GM23338 (cell line): ENCODE measurements around the gene ACTR6. TPM values are rescaled to one million over a fixed set of nuclear protein-coding genes. Genes with fewer than 3 reads are reported as not detected.

ENCODE experiments used
- ATAC-seq: fragments of 200-7000 bp; cut with Tn5 transposase; 3 replicates; pipeline ENCODE4 v1.9.1; 2020
- DNase-seq: peaks from one replicate; pipeline ENCODE4 v3.0.0-alpha.2; 2015; ENCODE audit warnings: low spot score
- H2AFZ ChIP-seq: fragments of 200-600 bp; sonication (generic); 2 replicates; pipeline ENCODE4 v1.8.0; 2016; ENCODE audit warnings: antibody characterized with exemption, mild to moderate bottlenecking, moderate library complexity
- H3F3A ChIP-seq: fragments of 200-600 bp; sonication (generic); replicated peaks from 2 replicates; pipeline ENCODE4 v1.8.0; 2017; ENCODE audit warnings: antibody characterized with exemption, mixed run types, low read depth
- H3K27ac ChIP-seq: fragments of 200-600 bp; sonication (generic); 2 replicates; pipeline ENCODE4 v1.6.1; 2016; ENCODE audit warnings: low read depth
- H3K27me3 ChIP-seq: fragments of 200-600 bp; sonication (generic); 2 replicates; pipeline ENCODE4 v1.8.0; 2016; ENCODE audit warnings: mild to moderate bottlenecking, mixed run types, moderate library complexity; ENCODE audit not compliant: insufficient read depth
- H3K36me3 ChIP-seq: fragments of 200-600 bp; sonication (generic); 2 replicates; pipeline ENCODE4 v1.8.0; 2016; ENCODE audit warnings: mild to moderate bottlenecking; ENCODE audit not compliant: insufficient read depth
- H3K4me1 ChIP-seq: fragments of 200-600 bp; sonication (generic); 2 replicates; pipeline ENCODE4 v1.8.0; 2016; ENCODE audit warnings: mild to moderate bottlenecking, moderate library complexity; ENCODE audit not compliant: insufficient read depth
- H3K4me2 ChIP-seq: fragments of 200-600 bp; sonication (generic); 2 replicates; pipeline ENCODE4 v1.7.1; 2017; ENCODE audit warnings: mixed run types
- H3K4me3 ChIP-seq: fragments of 200-600 bp; sonication (generic); 2 replicates; pipeline ENCODE4 v1.6.1; 2016; ENCODE audit warnings: mixed run types
- H3K79me2 ChIP-seq: fragments of 200-600 bp; sonication (generic); replicated peaks from 2 replicates; pipeline ENCODE4 v1.8.0; 2017; ENCODE audit warnings: mild to moderate bottlenecking; ENCODE audit not compliant: insufficient read depth
- H3K9me2 ChIP-seq: fragments of 200-600 bp; sonication (generic); 2 replicates; pipeline ENCODE4 v1.8.0; 2017; ENCODE audit not compliant: insufficient read depth
- H4K20me1 ChIP-seq: fragments of 200-600 bp; sonication (generic); replicated peaks from 2 replicates; pipeline ENCODE4 v1.8.0; 2017; ENCODE audit warnings: mild to moderate bottlenecking; ENCODE audit not compliant: insufficient read depth
- H3K27ac Mint-ChIP-seq: 2 replicates; pipeline ENCODE4 v1.8.0; 2020; ENCODE audit warnings: inconsistent platforms, mild to moderate bottlenecking, moderate library complexity, mixed read lengths
- H3K27me3 Mint-ChIP-seq: 3 replicates; pipeline ENCODE4 v1.8.0; 2022; ENCODE audit warnings: low read depth, mild to moderate bottlenecking, moderate library complexity, mixed read lengths, inconsistent platforms; ENCODE audit not compliant: insufficient read depth, poor library complexity
- H3K36me3 Mint-ChIP-seq: 3 replicates; pipeline ENCODE4 v1.8.0; 2021; ENCODE audit warnings: low read depth, mild to moderate bottlenecking, inconsistent platforms, moderate library complexity, mixed read lengths
- H3K4me1 Mint-ChIP-seq: 3 replicates; pipeline ENCODE4 v1.8.0; 2020; ENCODE audit warnings: mild to moderate bottlenecking, inconsistent platforms, mixed read lengths
- H3K4me3 Mint-ChIP-seq: 3 replicates; pipeline ENCODE4 v1.8.0; 2021; ENCODE audit warnings: moderate library complexity, mild to moderate bottlenecking, inconsistent platforms, mixed read lengths
- H3K9me3 Mint-ChIP-seq: 3 replicates; pipeline ENCODE4 v1.8.0; 2020; ENCODE audit warnings: moderate library complexity, mild to moderate bottlenecking, inconsistent platforms, mixed read lengths
- CREB1 ChIP-seq: fragments of 250-450 bp; sonication (Bioruptor Pico); IDR thresholded peaks from 2 replicates; pipeline ENCODE4 v1.5.0; 2020; ENCODE audit warnings: low read depth, mild to moderate bottlenecking, moderate library complexity
- EZH2 ChIP-seq: fragments of 200-600 bp; sonication (generic); IDR thresholded peaks from one replicate; pipeline ENCODE4 v1.8.0; 2017; ENCODE audit warnings: antibody characterized with exemption, mild to moderate bottlenecking, low read depth; ENCODE audit not compliant: unreplicated experiment
- EZH2phosphoT487 ChIP-seq: fragments of 200-600 bp; sonication (generic); IDR thresholded peaks from one replicate; pipeline ENCODE4 v1.8.1; 2018; ENCODE audit warnings: antibody characterized with exemption; ENCODE audit not compliant: unreplicated experiment
- JUNB ChIP-seq: IDR thresholded peaks from one replicate; pipeline ENCODE4 v1.6.1; 2016; ENCODE audit warnings: antibody characterized with exemption; ENCODE audit not compliant: unreplicated experiment
- NANOG ChIP-seq: IDR thresholded peaks from 2 replicates; pipeline ENCODE4 v1.6.1; 2016; ENCODE audit warnings: antibody characterized with exemption, borderline replicate concordance
- POLR2AphosphoS5 ChIP-seq: IDR thresholded peaks from 2 replicates; pipeline ENCODE4 v1.6.1; 2016; ENCODE audit warnings: antibody characterized with exemption, low read depth
- STAT1 ChIP-seq: IDR thresholded peaks from one replicate; pipeline ENCODE4 v1.6.1; 2016; ENCODE audit warnings: antibody characterized with exemption; ENCODE audit not compliant: unreplicated experiment
- ZNF114 ChIP-seq: fragments of 250-450 bp; sonication (Bioruptor Pico); IDR thresholded peaks from 2 replicates; pipeline ENCODE4 v1.5.0; 2020; ENCODE audit warnings: mild to moderate bottlenecking, moderate library complexity
- ZNF331 ChIP-seq: fragments of 250-450 bp; sonication (Bioruptor Pico); IDR thresholded peaks from 2 replicates; pipeline ENCODE4 v1.5.0; 2020; ENCODE audit warnings: low read depth, mild to moderate bottlenecking, moderate library complexity
- polyA plus RNA-seq: library from polyadenylated mRNA; unstranded; fragments of >200 nt; fragmentation: Nextera tagmentation; extraction: Ambion mirVana; gene quantifications from 2 replicates; pipeline ENCODE4 v1.2.1, GENCODE V29; 2016
- total RNA-seq: library from RNA; depleted of rRNA; stranded (reverse); fragments of >200 nt; shearing (Covaris generic); gene quantifications from 2 replicates; pipeline ENCODE4 v1.2.3, GENCODE V29; 2014
- TF ChIP-seq, protein P1 (sequence below), 2 experiments: fragments of 200-600 bp in 1 of 2; sonication (generic) in 1 of 2; conservative IDR thresholded peaks; 2 replicates each; pipeline versions ENCODE4 v1.5.1 to v1.6.1; 2016 to 2017; ENCODE audit warnings: antibody characterized with exemption in 2 of 2, low read depth in 2 of 2, mild to moderate bottlenecking in 2 of 2, moderate library complexity in 1 of 2
- TF ChIP-seq, protein P2 (sequence below): IDR thresholded peaks from one replicate; pipeline ENCODE4 v1.6.1; 2018; ENCODE audit warnings: antibody characterized with exemption; ENCODE audit not compliant: unreplicated experiment
- TF ChIP-seq, protein P3 (sequence below): fragments of 250-450 bp; sonication (Bioruptor Pico); IDR thresholded peaks from 2 replicates; pipeline ENCODE4 v1.5.0; 2020; ENCODE audit warnings: mild to moderate bottlenecking, moderate library complexity
- TF ChIP-seq, protein P4 (sequence below): IDR thresholded peaks from 2 replicates; pipeline ENCODE4 v1.6.1; 2016; ENCODE audit warnings: antibody characterized with exemption

Gene ACTR6
- total and polyA plus RNA-seq, 2 experiments from 2014 or later: 30.1 to 42.5 TPM

DNA sequence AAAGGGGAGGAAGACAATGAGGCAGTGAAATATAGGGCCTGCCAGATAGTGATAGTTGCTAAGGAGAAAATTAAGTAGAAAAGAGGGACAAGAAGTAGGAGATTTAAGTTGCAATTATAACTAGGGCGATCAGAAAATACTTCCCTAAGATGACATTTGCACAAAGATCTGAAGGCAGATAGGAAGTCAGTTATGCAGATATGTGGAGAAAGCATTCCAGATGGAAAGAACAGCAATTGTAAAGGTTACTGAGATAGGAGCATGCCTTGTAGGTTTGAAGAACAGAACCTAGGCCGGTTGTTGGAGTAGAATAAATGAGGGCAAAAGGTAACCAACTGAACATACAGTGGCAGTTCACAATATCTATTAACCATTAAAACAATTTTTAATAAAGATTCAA, 21.4 kb upstream of the ACTR6 start:
- Mint-ChIP-seq H3K27ac (no peak overlapping the region), H3K9me3 (no peaks in the 10 kb centered on the region), H3K27me3 (no peaks in the 10 kb centered on the region), H3K36me3 (peaks cover 3% of the 10 kb centered on the region; the same call in 1 of the 3 replicates), H3K4me1 (peaks cover 3% of the 10 kb centered on the region; the same call in 2 of the 3 replicates), H3K4me3 (no peak overlapping the region)
- H3K4me2 ChIP-seq: no peak overlapping the region
- no peaks in the 10 kb centered on the region for H3K27me3 ChIP-seq
- H3K36me3 ChIP-seq: no peaks in the 10 kb centered on the region
- H3K27ac ChIP-seq: no peak overlapping the region
- H3K79me2 ChIP-seq: no peaks in the 10 kb centered on the region
- H2AFZ ChIP-seq: no peak overlapping the region
- ATAC-seq (no peak), DNase-seq (no peak)
- no peaks in the 10 kb centered on the region for H3K4me1 ChIP-seq
- H4K20me1 ChIP-seq: 0 out of 2 replicates have a peak, but pooled peaks cover 3% of the 10 kb centered on the region
- TF ChIP-seq EZH2: no peak
- TF ChIP-seq JUNB: no peak
- TF ChIP-seq STAT1: no peak
- TF ChIP-seq ZNF114 (CRISPR knock-in tag): no peak
- no peak for TF ChIP-seq NANOG
- TF ChIP-seq, protein P1, sequence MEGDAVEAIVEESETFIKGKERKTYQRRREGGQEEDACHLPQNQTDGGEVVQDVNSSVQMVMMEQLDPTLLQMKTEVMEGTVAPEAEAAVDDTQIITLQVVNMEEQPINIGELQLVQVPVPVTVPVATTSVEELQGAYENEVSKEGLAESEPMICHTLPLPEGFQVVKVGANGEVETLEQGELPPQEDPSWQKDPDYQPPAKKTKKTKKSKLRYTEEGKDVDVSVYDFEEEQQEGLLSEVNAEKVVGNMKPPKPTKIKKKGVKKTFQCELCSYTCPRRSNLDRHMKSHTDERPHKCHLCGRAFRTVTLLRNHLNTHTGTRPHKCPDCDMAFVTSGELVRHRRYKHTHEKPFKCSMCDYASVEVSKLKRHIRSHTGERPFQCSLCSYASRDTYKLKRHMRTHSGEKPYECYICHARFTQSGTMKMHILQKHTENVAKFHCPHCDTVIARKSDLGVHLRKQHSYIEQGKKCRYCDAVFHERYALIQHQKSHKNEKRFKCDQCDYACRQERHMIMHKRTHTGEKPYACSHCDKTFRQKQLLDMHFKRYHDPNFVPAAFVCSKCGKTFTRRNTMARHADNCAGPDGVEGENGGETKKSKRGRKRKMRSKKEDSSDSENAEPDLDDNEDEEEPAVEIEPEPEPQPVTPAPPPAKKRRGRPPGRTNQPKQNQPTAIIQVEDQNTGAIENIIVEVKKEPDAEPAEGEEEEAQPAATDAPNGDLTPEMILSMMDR (conservative IDR thresholded peaks at IDR 0.05; ENCODE audit: low read depth in 2 of 2): no peak
- no peak for TF ChIP-seq ZNF331 (CRISPR knock-in tag)
- no peak for TF ChIP-seq CREB1 (CRISPR knock-in tag)
- TF ChIP-seq POLR2AphosphoS5: no peak
- TF ChIP-seq, protein P2, sequence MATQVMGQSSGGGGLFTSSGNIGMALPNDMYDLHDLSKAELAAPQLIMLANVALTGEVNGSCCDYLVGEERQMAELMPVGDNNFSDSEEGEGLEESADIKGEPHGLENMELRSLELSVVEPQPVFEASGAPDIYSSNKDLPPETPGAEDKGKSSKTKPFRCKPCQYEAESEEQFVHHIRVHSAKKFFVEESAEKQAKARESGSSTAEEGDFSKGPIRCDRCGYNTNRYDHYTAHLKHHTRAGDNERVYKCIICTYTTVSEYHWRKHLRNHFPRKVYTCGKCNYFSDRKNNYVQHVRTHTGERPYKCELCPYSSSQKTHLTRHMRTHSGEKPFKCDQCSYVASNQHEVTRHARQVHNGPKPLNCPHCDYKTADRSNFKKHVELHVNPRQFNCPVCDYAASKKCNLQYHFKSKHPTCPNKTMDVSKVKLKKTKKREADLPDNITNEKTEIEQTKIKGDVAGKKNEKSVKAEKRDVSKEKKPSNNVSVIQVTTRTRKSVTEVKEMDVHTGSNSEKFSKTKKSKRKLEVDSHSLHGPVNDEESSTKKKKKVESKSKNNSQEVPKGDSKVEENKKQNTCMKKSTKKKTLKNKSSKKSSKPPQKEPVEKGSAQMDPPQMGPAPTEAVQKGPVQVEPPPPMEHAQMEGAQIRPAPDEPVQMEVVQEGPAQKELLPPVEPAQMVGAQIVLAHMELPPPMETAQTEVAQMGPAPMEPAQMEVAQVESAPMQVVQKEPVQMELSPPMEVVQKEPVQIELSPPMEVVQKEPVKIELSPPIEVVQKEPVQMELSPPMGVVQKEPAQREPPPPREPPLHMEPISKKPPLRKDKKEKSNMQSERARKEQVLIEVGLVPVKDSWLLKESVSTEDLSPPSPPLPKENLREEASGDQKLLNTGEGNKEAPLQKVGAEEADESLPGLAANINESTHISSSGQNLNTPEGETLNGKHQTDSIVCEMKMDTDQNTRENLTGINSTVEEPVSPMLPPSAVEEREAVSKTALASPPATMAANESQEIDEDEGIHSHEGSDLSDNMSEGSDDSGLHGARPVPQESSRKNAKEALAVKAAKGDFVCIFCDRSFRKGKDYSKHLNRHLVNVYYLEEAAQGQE: no peak
- TF ChIP-seq, protein P3, sequence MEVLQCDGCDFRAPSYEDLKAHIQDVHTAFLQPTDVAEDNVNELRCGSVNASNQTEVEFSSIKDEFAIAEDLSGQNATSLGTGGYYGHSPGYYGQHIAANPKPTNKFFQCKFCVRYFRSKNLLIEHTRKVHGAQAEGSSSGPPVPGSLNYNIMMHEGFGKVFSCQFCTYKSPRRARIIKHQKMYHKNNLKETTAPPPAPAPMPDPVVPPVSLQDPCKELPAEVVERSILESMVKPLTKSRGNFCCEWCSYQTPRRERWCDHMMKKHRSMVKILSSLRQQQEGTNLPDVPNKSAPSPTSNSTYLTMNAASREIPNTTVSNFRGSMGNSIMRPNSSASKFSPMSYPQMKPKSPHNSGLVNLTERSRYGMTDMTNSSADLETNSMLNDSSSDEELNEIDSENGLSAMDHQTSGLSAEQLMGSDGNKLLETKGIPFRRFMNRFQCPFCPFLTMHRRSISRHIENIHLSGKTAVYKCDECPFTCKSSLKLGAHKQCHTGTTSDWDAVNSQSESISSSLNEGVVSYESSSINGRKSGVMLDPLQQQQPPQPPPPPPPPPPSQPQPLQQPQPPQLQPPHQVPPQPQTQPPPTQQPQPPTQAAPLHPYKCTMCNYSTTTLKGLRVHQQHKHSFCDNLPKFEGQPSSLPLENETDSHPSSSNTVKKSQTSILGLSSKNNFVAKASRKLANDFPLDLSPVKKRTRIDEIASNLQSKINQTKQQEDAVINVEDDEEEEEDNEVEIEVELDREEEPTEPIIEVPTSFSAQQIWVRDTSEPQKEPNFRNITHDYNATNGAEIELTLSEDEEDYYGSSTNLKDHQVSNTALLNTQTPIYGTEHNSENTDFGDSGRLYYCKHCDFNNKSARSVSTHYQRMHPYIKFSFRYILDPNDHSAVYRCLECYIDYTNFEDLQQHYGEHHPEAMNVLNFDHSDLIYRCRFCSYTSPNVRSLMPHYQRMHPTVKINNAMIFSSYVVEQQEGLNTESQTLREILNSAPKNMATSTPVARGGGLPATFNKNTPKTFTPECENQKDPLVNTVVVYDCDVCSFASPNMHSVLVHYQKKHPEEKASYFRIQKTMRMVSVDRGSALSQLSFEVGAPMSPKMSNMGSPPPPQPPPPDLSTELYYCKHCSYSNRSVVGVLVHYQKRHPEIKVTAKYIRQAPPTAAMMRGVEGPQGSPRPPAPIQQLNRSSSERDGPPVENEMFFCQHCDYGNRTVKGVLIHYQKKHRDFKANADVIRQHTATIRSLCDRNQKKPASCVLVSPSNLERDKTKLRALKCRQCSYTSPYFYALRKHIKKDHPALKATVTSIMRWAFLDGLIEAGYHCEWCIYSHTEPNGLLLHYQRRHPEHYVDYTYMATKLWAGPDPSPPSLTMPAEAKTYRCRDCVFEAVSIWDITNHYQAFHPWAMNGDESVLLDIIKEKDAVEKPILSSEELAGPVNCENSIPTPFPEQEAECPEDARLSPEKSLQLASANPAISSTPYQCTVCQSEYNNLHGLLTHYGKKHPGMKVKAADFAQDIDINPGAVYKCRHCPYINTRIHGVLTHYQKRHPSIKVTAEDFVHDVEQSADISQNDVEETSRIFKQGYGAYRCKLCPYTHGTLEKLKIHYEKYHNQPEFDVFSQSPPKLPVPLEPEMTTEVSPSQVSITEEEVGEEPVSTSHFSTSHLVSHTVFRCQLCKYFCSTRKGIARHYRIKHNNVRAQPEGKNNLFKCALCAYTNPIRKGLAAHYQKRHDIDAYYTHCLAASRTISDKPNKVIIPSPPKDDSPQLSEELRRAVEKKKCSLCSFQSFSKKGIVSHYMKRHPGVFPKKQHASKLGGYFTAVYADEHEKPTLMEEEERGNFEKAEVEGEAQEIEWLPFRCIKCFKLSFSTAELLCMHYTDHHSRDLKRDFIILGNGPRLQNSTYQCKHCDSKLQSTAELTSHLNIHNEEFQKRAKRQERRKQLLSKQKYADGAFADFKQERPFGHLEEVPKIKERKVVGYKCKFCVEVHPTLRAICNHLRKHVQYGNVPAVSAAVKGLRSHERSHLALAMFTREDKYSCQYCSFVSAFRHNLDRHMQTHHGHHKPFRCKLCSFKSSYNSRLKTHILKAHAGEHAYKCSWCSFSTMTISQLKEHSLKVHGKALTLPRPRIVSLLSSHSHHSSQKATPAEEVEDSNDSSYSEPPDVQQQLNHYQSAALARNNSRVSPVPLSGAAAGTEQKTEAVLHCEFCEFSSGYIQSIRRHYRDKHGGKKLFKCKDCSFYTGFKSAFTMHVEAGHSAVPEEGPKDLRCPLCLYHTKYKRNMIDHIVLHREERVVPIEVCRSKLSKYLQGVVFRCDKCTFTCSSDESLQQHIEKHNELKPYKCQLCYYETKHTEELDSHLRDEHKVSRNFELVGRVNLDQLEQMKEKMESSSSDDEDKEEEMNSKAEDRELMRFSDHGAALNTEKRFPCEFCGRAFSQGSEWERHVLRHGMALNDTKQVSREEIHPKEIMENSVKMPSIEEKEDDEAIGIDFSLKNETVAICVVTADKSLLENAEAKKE (CRISPR knock-in tag): no peak
- TF ChIP-seq EZH2phosphoT487: no peak
- TF ChIP-seq, protein P4, sequence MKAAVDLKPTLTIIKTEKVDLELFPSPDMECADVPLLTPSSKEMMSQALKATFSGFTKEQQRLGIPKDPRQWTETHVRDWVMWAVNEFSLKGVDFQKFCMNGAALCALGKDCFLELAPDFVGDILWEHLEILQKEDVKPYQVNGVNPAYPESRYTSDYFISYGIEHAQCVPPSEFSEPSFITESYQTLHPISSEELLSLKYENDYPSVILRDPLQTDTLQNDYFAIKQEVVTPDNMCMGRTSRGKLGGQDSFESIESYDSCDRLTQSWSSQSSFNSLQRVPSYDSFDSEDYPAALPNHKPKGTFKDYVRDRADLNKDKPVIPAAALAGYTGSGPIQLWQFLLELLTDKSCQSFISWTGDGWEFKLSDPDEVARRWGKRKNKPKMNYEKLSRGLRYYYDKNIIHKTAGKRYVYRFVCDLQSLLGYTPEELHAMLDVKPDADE: no peak
- H3F3A ChIP-seq: no peaks in the 10 kb centered on the region
- H3K4me3 ChIP-seq: no peak overlapping the region
- no peaks in the 10 kb centered on the region for H3K9me2 ChIP-seq
